HG03558 (cell line): ENCODE results near the gene SNX13.
"Not testable (repeated sequence)": the region's sequence is repeated elsewhere in the genome, so short reads cannot be mapped to it uniquely, and the experiment has no call there.

Source experiments
- ATAC-seq: cut with Tn5 transposase; IDR thresholded peaks from one replicate; pipeline ENCODE4 v1.9.1; 2021; ENCODE audit warnings: moderate number of reproducible peaks; ENCODE audit not compliant: unreplicated experiment; ENCODE audit errors: extremely low read depth

The SNX13 gene

GRCh38 chr7:17854261-17855047, 85.8 kb downstream of the SNX13 start:
- ATAC-seq: no peak

GRCh38 chr7:17852361-17852760, 87.9 kb downstream of the SNX13 start:
- no peak for ATAC-seq

- no peak for ATAC-seq
These were observed 90.8 kb downstream of the SNX13 start for GRCh38 chr7:17849504-17849903.

- no peak for ATAC-seq
These were observed 91.8 kb downstream of the SNX13 start for GRCh38 chr7:17848516-17848915.

- no peak for ATAC-seq
These were observed 93.4 kb downstream of the SNX13 start for GRCh38 chr7:17846935-17847334.

- no peak for ATAC-seq
These were observed 95.1 kb downstream of the SNX13 start for GRCh38 chr7:17845197-17845547.

GRCh38 chr7:17844514-17845196, 95.6 kb downstream of the SNX13 start:
- ATAC-seq: no peak

- no peak for ATAC-seq
These were observed 96.3 kb downstream of the SNX13 start for GRCh38 chr7:17844022-17844421.

GRCh38 chr7:17843041-17843440, 97.3 kb downstream of the SNX13 start:
- no peak for ATAC-seq

- ATAC-seq: no peak
These were observed 107.4 kb downstream of the SNX13 start for GRCh38 chr7:17832820-17833355.

- ATAC-seq: no peak
These were observed 108.1 kb downstream of the SNX13 start for GRCh38 chr7:17832242-17832641.

- ATAC-seq: no peak
These were observed 110.1 kb downstream of the SNX13 start for GRCh38 chr7:17830206-17830605.

GRCh38 chr7:17829001-17829400, 111.3 kb downstream of the SNX13 start:
- ATAC-seq: no peak

- ATAC-seq: no peak
These were observed 117.6 kb downstream of the SNX13 start for GRCh38 chr7:17822547-17823173.

GRCh38 chr7:17816903-17817302, 123.4 kb downstream of the SNX13 start:
- no peak for ATAC-seq

- ATAC-seq: no peak
These were observed 125.0 kb downstream of the SNX13 start for GRCh38 chr7:17815318-17815717.

- ATAC-seq: no peak
These were observed 126.2 kb downstream of the SNX13 start for GRCh38 chr7:17814058-17814457.

- ATAC-seq: not testable (repeated sequence)
These were observed 131.1 kb downstream of the SNX13 start for GRCh38 chr7:17809215-17809614.

- ATAC-seq: no peak
These were observed 133.1 kb downstream of the SNX13 start for GRCh38 chr7:17807242-17807641.

GRCh38 chr7:17806631-17807030, 133.7 kb downstream of the SNX13 start:
- ATAC-seq: no peak

GRCh38 chr7:17802056-17802455, 138.2 kb downstream of the SNX13 start:
- no peak for ATAC-seq
